A549 (cell line): ENCODE results near the gene SGCD. TPM values are rescaled to one million over a fixed set of nuclear protein-coding genes. Genes with fewer than 3 reads are reported as not detected.

Experiments used
- ATAC-seq, 2 experiments: fragments of 200-7000 bp in 1 of 2; fragments of >200 bp in 1 of 2; cut with Nextera tagmentation in 1 of 2; cut with Tn5 transposase in 1 of 2; 3 replicates each; pipeline versions ENCODE4 v1.8.0 to v1.9.1; 2018 to 2020; ENCODE audit warnings: mild to moderate bottlenecking in 1 of 2, moderate library complexity in 1 of 2
- CTCF ChIA-PET: fragments of 300-600 bp; sonication (Branson Sonifier 250); formaldehyde crosslinking; extraction: SDS; loops from one replicate; lab custom pipeline; 2021; ENCODE audit warnings: antibody characterized with exemption, inconsistent platforms; lab: Yijun Ruan, JAX
- POLR2A ChIA-PET: fragments of 350-600 bp; formaldehyde crosslinking; extraction: SDS; loops from one replicate; lab custom pipeline; 2021; ENCODE audit warnings: antibody characterized with exemption, inconsistent platforms; lab: Yijun Ruan, JAX
- DNase-seq, 2 experiments: peaks; one replicate each; pipeline versions ENCODE4 v3.0.0 to v3.0.0-alpha.2; 2011 to 2016; ENCODE audit warnings: low read depth in 1 of 2, low spot score in 1 of 2
- FAIRE-seq: peaks from 2 replicates; lab custom pipeline; 2011; peaks lifted over from hg19 to GRCh38; lab: Jason Lieb, UNC
- H3K27ac ChIP-seq, 2 experiments: fragments of >200 bp; sonication (Bioruptor Twin); formaldehyde crosslinking; 3 replicates each; pipeline ENCODE4 v1.5.1; 2016 to 2017
- H3K4me1 ChIP-seq: fragments of >200 bp; sonication (Bioruptor Twin); formaldehyde crosslinking; 3 replicates; pipeline ENCODE4 v1.6.1; 2016
- H3K4me2 ChIP-seq: fragments of >200 bp; sonication (Bioruptor Twin); formaldehyde crosslinking; 3 replicates; pipeline ENCODE4 v1.6.1; 2016
- H3K4me3 ChIP-seq: fragments of >200 bp; sonication (Bioruptor Twin); formaldehyde crosslinking; 3 replicates; pipeline ENCODE4 v1.5.1; 2016
- H3K9me3 ChIP-seq: fragments of >200 bp; sonication (Bioruptor Twin); formaldehyde crosslinking; 3 replicates; pipeline ENCODE4 v1.6.1; 2016
- CBX2 ChIP-seq: fragments of 200-600 bp; sonication (generic); IDR thresholded peaks from 2 replicates; pipeline ENCODE4 v1.6.1; 2016; ENCODE audit warnings: low read depth, mild to moderate bottlenecking, borderline replicate concordance
- CEBPB ChIP-seq, 2 experiments: fragments of >200 bp in 1 of 2; sonication (Bioruptor Twin) in 1 of 2; formaldehyde crosslinking in 1 of 2; IDR thresholded peaks; 2 replicates each; pipeline ENCODE4 v1.6.1; 2012 to 2016
- CHD2 ChIP-seq: fragments of 150-350 bp; IDR thresholded peaks from 2 replicates; pipeline ENCODE4 v1.6.1; 2014; ENCODE audit warnings: low read length; ENCODE audit not compliant: partially characterized antibody
- CHD4 ChIP-seq: fragments of 200-600 bp; sonication (generic); IDR thresholded peaks from 2 replicates; pipeline ENCODE4 v1.6.1; 2016; ENCODE audit warnings: antibody characterized with exemption, mild to moderate bottlenecking, borderline replicate concordance
- EHF ChIP-seq: fragments of 250-450 bp; sonication (Bioruptor Pico); IDR thresholded peaks from 2 replicates; pipeline ENCODE4 v1.5.0; 2020; ENCODE audit warnings: mild to moderate bottlenecking
- EP300 ChIP-seq, 2 experiments: fragments of >200 bp; sonication (Bioruptor Twin); formaldehyde crosslinking; IDR thresholded peaks; 2 replicates in 1 of 2; 3 replicates in 1 of 2; pipeline ENCODE4 v1.6.1; 2016 to 2017
- ESRRA ChIP-seq: fragments of 150-350 bp; IDR thresholded peaks from 2 replicates; pipeline ENCODE4 v1.6.1; 2014; ENCODE audit warnings: mild to moderate bottlenecking, low read length, borderline replicate concordance
- FOSL2 ChIP-seq, 2 experiments: fragments of 450-650 bp in 1 of 2; fragments of >200 bp in 1 of 2; sonication (Bioruptor Twin) in 1 of 2; formaldehyde crosslinking; IDR thresholded peaks; 2 replicates each; pipeline versions ENCODE4 v1.5.0 to v1.6.1; 2016 to 2020; ENCODE audit warnings: mild to moderate bottlenecking in 1 of 2, moderate library complexity in 1 of 2
- FOXS1 ChIP-seq: fragments of 250-450 bp; sonication (Bioruptor Pico); IDR thresholded peaks from 2 replicates; pipeline ENCODE4 v1.5.0; 2020; ENCODE audit warnings: mild to moderate bottlenecking, moderate library complexity
- GATA3 ChIP-seq: IDR thresholded peaks from 2 replicates; pipeline ENCODE4 v1.6.1; 2012; ENCODE audit warnings: borderline replicate concordance
- HDAC2 ChIP-seq: fragments of 200-600 bp; sonication (generic); IDR thresholded peaks from 2 replicates; pipeline ENCODE4 v1.6.1; 2016
- HEYL ChIP-seq: fragments of 250-450 bp; sonication (Bioruptor Pico); IDR thresholded peaks from 2 replicates; pipeline ENCODE4 v1.8.0; 2021; ENCODE audit warnings: mild to moderate bottlenecking, moderate library complexity
- HOXA7 ChIP-seq: fragments of 250-450 bp; sonication (Bioruptor Pico); IDR thresholded peaks from 2 replicates; pipeline ENCODE4 v1.5.0; 2020; ENCODE audit warnings: mild to moderate bottlenecking, moderate library complexity
- HOXB13 ChIP-seq: fragments of 250-450 bp; sonication (Bioruptor Pico); IDR thresholded peaks from 2 replicates; pipeline ENCODE4 v1.5.0; 2020; ENCODE audit warnings: low read depth, mild to moderate bottlenecking, moderate library complexity
- JUN ChIP-seq, 2 experiments: fragments of >200 bp; sonication (Bioruptor Twin); formaldehyde crosslinking; IDR thresholded peaks; 2 replicates in 1 of 2; 3 replicates in 1 of 2; pipeline ENCODE4 v1.6.1; 2016 to 2017
- JUNB ChIP-seq: fragments of >200 bp; sonication (Bioruptor Twin); formaldehyde crosslinking; IDR thresholded peaks from 2 replicates; pipeline ENCODE4 v1.6.1; 2016
- MAZ ChIP-seq: fragments of 150-350 bp; IDR thresholded peaks from 2 replicates; pipeline ENCODE4 v1.6.1; 2014; ENCODE audit warnings: antibody characterized with exemption, low read depth, low read length, borderline replicate concordance
- NFE2L2 ChIP-seq: fragments of 150-350 bp; conservative IDR thresholded peaks from 2 replicates; pipeline ENCODE4 v1.6.1; 2014; ENCODE audit warnings: low read length
- POLR2A ChIP-seq: IDR thresholded peaks from 2 replicates; pipeline ENCODE4 v1.6.1; 2012; ENCODE audit warnings: mild to moderate bottlenecking, low read length
- RAD21 ChIP-seq, 2 experiments: fragments of >200 bp in 1 of 2; sonication (Bioruptor Twin) in 1 of 2; formaldehyde crosslinking in 1 of 2; IDR thresholded peaks in 1 of 2; conservative IDR thresholded peaks in 1 of 2; 2 replicates in 1 of 2; 3 replicates in 1 of 2; pipeline ENCODE4 v1.6.1; 2012 to 2018; ENCODE audit warnings: inconsistent platforms in 1 of 2
- RNF2 ChIP-seq: fragments of 200-600 bp; sonication (generic); IDR thresholded peaks from 2 replicates; pipeline ENCODE4 v1.6.1; 2016; ENCODE audit warnings: low read depth, mild to moderate bottlenecking, antibody characterized with exemption, moderate library complexity, borderline replicate concordance
- SMC3 ChIP-seq: fragments of >200 bp; sonication (Bioruptor Twin); formaldehyde crosslinking; IDR thresholded peaks from 3 replicates; pipeline ENCODE4 v1.6.1; 2018; ENCODE audit warnings: inconsistent platforms
- SREBF2 ChIP-seq: fragments of 450-650 bp; IDR thresholded peaks from 2 replicates; pipeline ENCODE4 v1.6.1; 2014; ENCODE audit warnings: mild to moderate bottlenecking, moderate library complexity
- TFCP2L1 ChIP-seq: fragments of 250-450 bp; sonication (Bioruptor Pico); IDR thresholded peaks from 2 replicates; pipeline ENCODE4 v1.5.0; 2021; ENCODE audit warnings: mild to moderate bottlenecking
- ZC3H11A ChIP-seq: fragments of 450-650 bp; IDR thresholded peaks from 2 replicates; pipeline ENCODE4 v1.6.1; 2014; ENCODE audit warnings: antibody characterized with exemption, mild to moderate bottlenecking
- ZNF302 ChIP-seq: fragments of 250-450 bp; sonication (Bioruptor Pico); IDR thresholded peaks from 2 replicates; pipeline ENCODE4 v1.9.0; 2021; ENCODE audit warnings: inconsistent platforms, mild to moderate bottlenecking, moderate library complexity
- ZSCAN20 ChIP-seq: fragments of 250-450 bp; sonication (Bioruptor Pico); IDR thresholded peaks from 2 replicates; pipeline ENCODE4 v1.8.0; 2022; ENCODE audit warnings: mild to moderate bottlenecking, moderate library complexity
- WGBS: methylation state at CpG from one replicate; pipeline ENCODE4 v1.1.6; 2017; ENCODE audit errors: missing lambda C conversion rate; 5-methylcytosine and 5-hydroxymethylcytosine counted together
- polyA plus RNA-seq, 4 experiments: library from polyadenylated mRNA; depleted of rRNA in 3 of 4; stranded (reverse); fragments of >200 nt; fragmentation: RNase III in 1 of 4; extraction: RNeasy Plus Mini Kit Qiagen cat#74134 plus additional on column Dnase treatment in 1 of 4; gene quantifications; 2 replicates in 3 of 4; 3 replicates in 1 of 4; pipeline ENCODE4 v1.2.3, GENCODE V29; 2011 to 2017
- TF ChIP-seq, protein P1 (sequence below): fragments of 200-600 bp; sonication (generic); IDR thresholded peaks from 2 replicates; pipeline ENCODE4 v1.6.1; 2016; ENCODE audit warnings: antibody characterized with exemption, mild to moderate bottlenecking, moderate library complexity
- TF ChIP-seq, protein P2 (sequence below): IDR thresholded peaks from 2 replicates; pipeline ENCODE4 v1.6.1; 2012; ENCODE audit warnings: low read depth, borderline replicate concordance
- TF ChIP-seq, protein P3 (sequence below): fragments of >200 bp; sonication (Bioruptor Twin); formaldehyde crosslinking; IDR thresholded peaks from 2 replicates; pipeline ENCODE4 v1.6.1; 2016
- TF ChIP-seq, protein P4 (sequence below): IDR thresholded peaks from 2 replicates; pipeline ENCODE4 v1.6.1; 2012
- TF ChIP-seq, protein P5 (sequence below): fragments of 250-450 bp; sonication (Bioruptor Pico); IDR thresholded peaks from 2 replicates; pipeline ENCODE4 v1.5.0; 2020; ENCODE audit warnings: low read depth, mild to moderate bottlenecking, moderate library complexity
- TF ChIP-seq, protein P6 (sequence below): fragments of >200 bp; sonication (Bioruptor Twin); formaldehyde crosslinking; IDR thresholded peaks from 3 replicates; pipeline ENCODE4 v1.6.1; 2016

SGCD gene
- polyA plus RNA-seq, 2 of the 4 experiments (the other 2 are of a cell fraction) = 7.6 to 10.6 TPM

DNA sequence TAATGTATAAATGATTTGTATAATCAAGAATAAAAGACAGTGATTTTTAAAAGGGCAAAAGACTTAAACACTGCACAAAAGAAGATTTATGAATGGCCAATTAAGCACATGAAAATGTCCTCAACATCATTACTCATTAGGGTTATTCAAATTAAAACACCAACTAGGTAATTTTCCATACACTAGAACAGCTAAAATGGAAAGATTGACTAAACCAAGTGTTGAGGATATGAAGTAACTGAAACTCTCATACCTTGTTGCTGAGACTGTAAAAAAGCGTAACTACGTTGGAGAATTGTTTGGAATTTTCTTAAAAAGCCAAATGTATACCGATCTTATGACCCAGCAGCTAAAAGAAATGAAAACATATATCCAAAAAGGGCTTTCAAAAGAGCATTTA, 144.9 kb downstream of the SGCD start (continued):
- no peak for TF ChIP-seq CHD2

DNA sequence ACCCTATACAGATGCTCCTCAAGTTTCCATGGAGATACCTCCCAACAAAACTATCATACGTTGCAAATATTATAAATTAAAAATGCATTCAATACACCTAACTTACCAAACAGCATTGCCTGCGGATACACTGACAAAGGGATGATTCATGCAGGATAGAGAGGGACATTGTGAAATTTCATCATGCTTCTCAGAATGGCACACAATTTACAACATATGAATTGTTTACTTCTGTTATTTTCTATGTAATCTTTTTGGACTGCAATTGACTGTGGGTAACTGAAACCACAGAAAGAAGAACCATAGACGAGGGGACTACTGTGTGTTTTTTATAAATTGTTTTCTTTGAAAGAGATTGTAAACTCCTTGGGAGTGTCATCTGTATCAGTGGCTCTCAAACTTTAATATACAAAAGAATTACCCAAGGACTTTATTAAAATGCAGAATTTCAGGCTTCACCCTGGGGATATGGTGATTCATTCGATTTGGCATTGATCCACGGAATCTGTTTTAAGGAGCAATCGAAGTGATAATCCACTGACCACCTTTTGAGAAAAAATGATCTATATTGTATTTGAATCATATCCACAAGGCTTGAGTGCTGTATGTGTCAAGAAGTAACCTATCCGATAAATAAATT, 146.4 kb downstream of the SGCD start:
- H3K4me2 ChIP-seq = peak overlapping the region; percentile 73
- H3K4me3 ChIP-seq = no peak overlapping the region
- TF ChIP-seq ZSCAN20 (CRISPR knock-in tag) (no peak), RAD21 (conservative IDR thresholded peaks at IDR 0.05 in 1 of 2, IDR thresholded peaks at IDR 0.05 in 1 of 2) (no peak), FOSL2 (IDR thresholded peaks at IDR 0.05) (peak; percentile 68), FOSL2 (CRISPR knock-in tag; IDR thresholded peaks at IDR 0.05) (peak; percentile 62), RNF2 (no peak), TFCP2L1 (CRISPR knock-in tag) (no peak), SMC3 (no peak), ZC3H11A (no peak), NFE2L2 (no peak), SREBF2 (no peak), HOXA7 (CRISPR knock-in tag) (no peak), HDAC2 (no peak), GATA3 (peak; percentile 28; the same call in 1 of the 2 replicates), EP300 (IDR thresholded peaks at IDR 0.05) (peak; percentile 16 to 32; a peak in 1 of 5 replicates), MAZ (no peak), ZNF302 (CRISPR knock-in tag) (no peak), CHD2 (no peak), JUN (IDR thresholded peaks at IDR 0.05) (peak in 1 of 2 experiments; percentile 31; a peak in 2 of 5 replicates), POLR2A (no peak), HOXB13 (CRISPR knock-in tag) (no peak), FOXS1 (CRISPR knock-in tag) (no peak), CBX2 (no peak), CHD4 (no peak), JUNB (peak; percentile 74), CEBPB (IDR thresholded peaks at IDR 0.05) (peak; percentile 81 to 90), ESRRA (no peak), HEYL (CRISPR knock-in tag) (no peak), EHF (CRISPR knock-in tag) (no peak)
- TF ChIP-seq, protein P1, sequence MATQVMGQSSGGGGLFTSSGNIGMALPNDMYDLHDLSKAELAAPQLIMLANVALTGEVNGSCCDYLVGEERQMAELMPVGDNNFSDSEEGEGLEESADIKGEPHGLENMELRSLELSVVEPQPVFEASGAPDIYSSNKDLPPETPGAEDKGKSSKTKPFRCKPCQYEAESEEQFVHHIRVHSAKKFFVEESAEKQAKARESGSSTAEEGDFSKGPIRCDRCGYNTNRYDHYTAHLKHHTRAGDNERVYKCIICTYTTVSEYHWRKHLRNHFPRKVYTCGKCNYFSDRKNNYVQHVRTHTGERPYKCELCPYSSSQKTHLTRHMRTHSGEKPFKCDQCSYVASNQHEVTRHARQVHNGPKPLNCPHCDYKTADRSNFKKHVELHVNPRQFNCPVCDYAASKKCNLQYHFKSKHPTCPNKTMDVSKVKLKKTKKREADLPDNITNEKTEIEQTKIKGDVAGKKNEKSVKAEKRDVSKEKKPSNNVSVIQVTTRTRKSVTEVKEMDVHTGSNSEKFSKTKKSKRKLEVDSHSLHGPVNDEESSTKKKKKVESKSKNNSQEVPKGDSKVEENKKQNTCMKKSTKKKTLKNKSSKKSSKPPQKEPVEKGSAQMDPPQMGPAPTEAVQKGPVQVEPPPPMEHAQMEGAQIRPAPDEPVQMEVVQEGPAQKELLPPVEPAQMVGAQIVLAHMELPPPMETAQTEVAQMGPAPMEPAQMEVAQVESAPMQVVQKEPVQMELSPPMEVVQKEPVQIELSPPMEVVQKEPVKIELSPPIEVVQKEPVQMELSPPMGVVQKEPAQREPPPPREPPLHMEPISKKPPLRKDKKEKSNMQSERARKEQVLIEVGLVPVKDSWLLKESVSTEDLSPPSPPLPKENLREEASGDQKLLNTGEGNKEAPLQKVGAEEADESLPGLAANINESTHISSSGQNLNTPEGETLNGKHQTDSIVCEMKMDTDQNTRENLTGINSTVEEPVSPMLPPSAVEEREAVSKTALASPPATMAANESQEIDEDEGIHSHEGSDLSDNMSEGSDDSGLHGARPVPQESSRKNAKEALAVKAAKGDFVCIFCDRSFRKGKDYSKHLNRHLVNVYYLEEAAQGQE = no peak
- TF ChIP-seq, protein P2, sequence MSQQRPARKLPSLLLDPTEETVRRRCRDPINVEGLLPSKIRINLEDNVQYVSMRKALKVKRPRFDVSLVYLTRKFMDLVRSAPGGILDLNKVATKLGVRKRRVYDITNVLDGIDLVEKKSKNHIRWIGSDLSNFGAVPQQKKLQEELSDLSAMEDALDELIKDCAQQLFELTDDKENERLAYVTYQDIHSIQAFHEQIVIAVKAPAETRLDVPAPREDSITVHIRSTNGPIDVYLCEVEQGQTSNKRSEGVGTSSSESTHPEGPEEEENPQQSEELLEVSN = no peak
- TF ChIP-seq, protein P3, sequence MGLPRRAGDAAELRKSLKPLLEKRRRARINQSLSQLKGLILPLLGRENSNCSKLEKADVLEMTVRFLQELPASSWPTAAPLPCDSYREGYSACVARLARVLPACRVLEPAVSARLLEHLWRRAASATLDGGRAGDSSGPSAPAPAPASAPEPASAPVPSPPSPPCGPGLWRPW = 0 out of 2 replicates have a peak, but pooled peaks have one; percentile 59
- TF ChIP-seq, protein P4, sequence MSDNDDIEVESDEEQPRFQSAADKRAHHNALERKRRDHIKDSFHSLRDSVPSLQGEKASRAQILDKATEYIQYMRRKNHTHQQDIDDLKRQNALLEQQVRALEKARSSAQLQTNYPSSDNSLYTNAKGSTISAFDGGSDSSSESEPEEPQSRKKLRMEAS = 0 out of 2 replicates have a peak, but pooled peaks have one; percentile 28
- TF ChIP-seq, protein P5, sequence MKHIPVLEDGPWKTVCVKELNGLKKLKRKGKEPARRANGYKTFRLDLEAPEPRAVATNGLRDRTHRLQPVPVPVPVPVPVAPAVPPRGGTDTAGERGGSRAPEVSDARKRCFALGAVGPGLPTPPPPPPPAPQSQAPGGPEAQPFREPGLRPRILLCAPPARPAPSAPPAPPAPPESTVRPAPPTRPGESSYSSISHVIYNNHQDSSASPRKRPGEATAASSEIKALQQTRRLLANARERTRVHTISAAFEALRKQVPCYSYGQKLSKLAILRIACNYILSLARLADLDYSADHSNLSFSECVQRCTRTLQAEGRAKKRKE (CRISPR knock-in tag) = no peak
- TF ChIP-seq, protein P6, sequence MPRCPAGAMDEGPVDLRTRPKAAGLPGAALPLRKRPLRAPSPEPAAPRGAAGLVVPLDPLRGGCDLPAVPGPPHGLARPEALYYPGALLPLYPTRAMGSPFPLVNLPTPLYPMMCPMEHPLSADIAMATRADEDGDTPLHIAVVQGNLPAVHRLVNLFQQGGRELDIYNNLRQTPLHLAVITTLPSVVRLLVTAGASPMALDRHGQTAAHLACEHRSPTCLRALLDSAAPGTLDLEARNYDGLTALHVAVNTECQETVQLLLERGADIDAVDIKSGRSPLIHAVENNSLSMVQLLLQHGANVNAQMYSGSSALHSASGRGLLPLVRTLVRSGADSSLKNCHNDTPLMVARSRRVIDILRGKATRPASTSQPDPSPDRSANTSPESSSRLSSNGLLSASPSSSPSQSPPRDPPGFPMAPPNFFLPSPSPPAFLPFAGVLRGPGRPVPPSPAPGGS = peak; percentile 32; the same call in 1 of the 3 replicates
- ATAC-seq = peak; percentile 63 to 75; a peak in 4 of 6 replicates
- ChIA-PET CTCF (interaction anchor here (0.6 kb wide), 1 partner anchor 601 kb away, joined by 3 read pairs; no protein-coding TSS in a partner anchor), POLR2A (no interaction called here)
- no peak for FAIRE-seq
- H3K9me3 ChIP-seq = no peaks in the 10 kb centered on the region
- WGBS = 16% methylated on average over 7 of the region's 7 CpGs
- DNase-seq = peak in 1 of 2 experiments; percentile 58
- peak overlapping the region; percentile 69 to 81 for H3K27ac ChIP-seq
- peaks cover 45% of the 10 kb centered on the region for H3K4me1 ChIP-seq
